ENCODE measurements around the gene ZMYND10. TPM values are rescaled to one million over a fixed set of nuclear protein-coding genes. Genes with fewer than 3 reads are reported as not detected.

ZMYND10 gene
- total RNA-seq, 1 donor = 2.9 TPM

GRCh38 chr3:50317300-50317699 lies 28.2 kb downstream of the ZMYND10 start:
- H3K4me2 ChIP-seq (ENCODE audit: insufficient read depth, low read length) = no peak overlapping the region
- H3K27ac ChIP-seq (ENCODE audit: low read depth, low read length) = no peak overlapping the region
- H4K20me1 ChIP-seq (ENCODE audit: insufficient read depth, low read length) = peaks cover 41% of the 10 kb centered on the region

GRCh38 chr3:50316657-50317242 lies 28.8 kb downstream of the ZMYND10 start:
- Histone ChIP-seq H4K20me1 (ENCODE audit: insufficient read depth, low read length) (peaks cover 41% of the 10 kb centered on the region), H3K4me1 (ENCODE audit: insufficient read depth, low read length) (peaks cover 11% of the 10 kb centered on the region), H2AFZ (ENCODE audit: low read length) (no peak overlapping the region), H3K79me2 (ENCODE audit: insufficient read depth, low read length) (peaks cover 31% of the 10 kb centered on the region), H3K27ac (ENCODE audit: low read depth, low read length) (no peak overlapping the region), H3K9me3 (ENCODE audit: low read depth, low read length) (no peaks in the 10 kb centered on the region), H3K4me2 (ENCODE audit: insufficient read depth, low read length) (no peak overlapping the region), H3K36me3 (ENCODE audit: insufficient read depth, low read length) (peaks cover 28% of the 10 kb centered on the region), H3K4me3 (ENCODE audit: insufficient read depth, low read length) (no peak overlapping the region), H3K27me3 (ENCODE audit: insufficient read depth, low read length) (no peaks in the 10 kb centered on the region)
- TF ChIP-seq CTCF (IDR thresholded peaks at IDR 0.05; ENCODE audit: extremely low read depth, low read depth, low read length) = no peak
- peak; percentile 79 for DNase-seq (ENCODE audit: insufficient read length, low spot score, missing footprints)

More at GRCh38 chr3:50317300-50317699, 28.2 kb downstream of the ZMYND10 start:
- DNase-seq (ENCODE audit: insufficient read length, low spot score, missing footprints) = peak; percentile 75
- peaks cover 14% of the 10 kb centered on the region for H3K4me1 ChIP-seq (ENCODE audit: insufficient read depth, low read length)
- no peaks in the 10 kb centered on the region for H3K27me3 ChIP-seq (ENCODE audit: insufficient read depth, low read length)
- H3K9me3 ChIP-seq (ENCODE audit: low read depth, low read length) = no peaks in the 10 kb centered on the region
- TF ChIP-seq CTCF (IDR thresholded peaks at IDR 0.05; ENCODE audit: extremely low read depth, low read depth, low read length) = no peak
- H3K79me2 ChIP-seq (ENCODE audit: insufficient read depth, low read length) = peaks cover 31% of the 10 kb centered on the region
- H2AFZ ChIP-seq (ENCODE audit: low read length) = no peak overlapping the region
- H3K36me3 ChIP-seq (ENCODE audit: insufficient read depth, low read length) = peaks cover 28% of the 10 kb centered on the region
- H3K4me3 ChIP-seq (ENCODE audit: insufficient read depth, low read length) = no peak overlapping the region

- H3K79me2 ChIP-seq (ENCODE audit: insufficient read depth, low read length) = peaks cover 21% of the 10 kb centered on the region
Measured at GRCh38 chr3:50314816-50315215, 30.7 kb downstream of the ZMYND10 start.

More at GRCh38 chr3:50314816-50315215, 30.7 kb downstream of the ZMYND10 start:
- H3K27ac ChIP-seq (ENCODE audit: low read depth, low read length) = no peak overlapping the region
- H4K20me1 ChIP-seq (ENCODE audit: insufficient read depth, low read length) = peaks cover 30% of the 10 kb centered on the region
- H3K4me2 ChIP-seq (ENCODE audit: insufficient read depth, low read length) = no peak overlapping the region
- H3K4me3 ChIP-seq (ENCODE audit: insufficient read depth, low read length) = no peak overlapping the region
- peaks cover under 1% of the 10 kb centered on the region for H3K4me1 ChIP-seq (ENCODE audit: insufficient read depth, low read length)
- peaks cover 28% of the 10 kb centered on the region for H3K36me3 ChIP-seq (ENCODE audit: insufficient read depth, low read length)
- H3K9me3 ChIP-seq (ENCODE audit: low read depth, low read length) = no peaks in the 10 kb centered on the region
- DNase-seq (ENCODE audit: insufficient read length, low spot score, missing footprints) = no peak
- no peak overlapping the region for H2AFZ ChIP-seq (ENCODE audit: low read length)
- no peak for TF ChIP-seq CTCF (IDR thresholded peaks at IDR 0.05; ENCODE audit: extremely low read depth, low read depth, low read length)
- H3K27me3 ChIP-seq (ENCODE audit: insufficient read depth, low read length) = no peaks in the 10 kb centered on the region
